NCI-H1694 treated with DMSO at 0.1 percent for 48 hours (cell line): ENCODE data around the gene PLAAT5.

Source experiments
- DNase-seq: peaks from one replicate; lab custom pipeline; 2025; lab: John Stamatoyannopoulos, UW

PLAAT5 gene

DNA sequence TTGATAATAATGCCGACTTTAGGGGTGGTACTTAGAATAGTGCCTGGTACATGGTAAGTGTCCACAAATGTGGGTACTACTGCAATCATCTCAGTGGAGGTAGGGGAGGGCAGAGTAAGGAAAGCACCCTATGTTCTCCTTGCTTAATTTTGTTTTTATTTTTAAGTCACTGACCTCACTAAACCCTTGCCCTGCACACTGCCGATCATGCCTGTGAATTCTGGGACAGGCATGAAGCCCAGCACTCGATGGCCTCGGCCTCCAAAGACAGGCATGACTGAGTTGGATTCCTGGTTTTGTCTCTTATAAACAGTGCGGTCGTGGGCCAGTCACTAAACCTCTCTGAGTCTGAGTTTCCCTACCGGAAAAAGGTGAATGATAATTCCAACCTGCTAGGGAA, 21.8 kb upstream of the PLAAT5 start:
- DNase-seq, result no peak

DNA sequence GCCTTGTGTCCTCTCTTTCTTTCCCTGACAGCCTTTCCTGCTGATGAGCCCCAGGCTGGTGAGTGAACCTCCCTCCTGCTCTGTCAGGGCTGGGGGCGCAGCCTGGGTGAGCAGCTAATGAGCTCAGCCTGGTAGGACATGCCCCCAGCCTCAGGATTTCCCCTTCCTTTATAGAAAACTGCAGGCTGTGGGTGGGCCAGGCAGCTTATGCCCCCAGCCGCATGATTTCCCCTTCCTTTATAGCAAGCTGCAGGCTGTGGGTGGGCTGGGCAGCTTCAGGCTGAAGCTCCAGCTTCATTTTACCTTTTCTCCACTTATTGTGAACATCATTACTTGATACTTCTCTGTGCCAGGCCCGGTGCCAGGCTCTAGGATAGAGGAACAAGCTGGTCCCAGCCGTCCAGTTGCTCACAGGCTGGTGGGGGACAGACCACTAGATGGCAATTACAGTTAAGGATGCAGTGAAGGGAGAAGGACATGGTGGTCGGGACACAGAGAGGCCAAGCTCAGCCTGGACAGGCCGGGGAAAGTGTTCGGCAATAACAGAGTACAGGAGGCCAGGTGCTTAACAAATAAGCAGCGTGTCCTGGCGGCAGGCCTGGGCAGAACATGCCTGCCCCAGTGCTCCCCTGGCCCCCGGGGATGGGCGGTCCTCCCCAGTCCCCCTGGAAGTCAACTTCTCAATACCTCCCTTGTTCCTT, 20.2 kb upstream of the PLAAT5 start:
- no peak for DNase-seq

DNA sequence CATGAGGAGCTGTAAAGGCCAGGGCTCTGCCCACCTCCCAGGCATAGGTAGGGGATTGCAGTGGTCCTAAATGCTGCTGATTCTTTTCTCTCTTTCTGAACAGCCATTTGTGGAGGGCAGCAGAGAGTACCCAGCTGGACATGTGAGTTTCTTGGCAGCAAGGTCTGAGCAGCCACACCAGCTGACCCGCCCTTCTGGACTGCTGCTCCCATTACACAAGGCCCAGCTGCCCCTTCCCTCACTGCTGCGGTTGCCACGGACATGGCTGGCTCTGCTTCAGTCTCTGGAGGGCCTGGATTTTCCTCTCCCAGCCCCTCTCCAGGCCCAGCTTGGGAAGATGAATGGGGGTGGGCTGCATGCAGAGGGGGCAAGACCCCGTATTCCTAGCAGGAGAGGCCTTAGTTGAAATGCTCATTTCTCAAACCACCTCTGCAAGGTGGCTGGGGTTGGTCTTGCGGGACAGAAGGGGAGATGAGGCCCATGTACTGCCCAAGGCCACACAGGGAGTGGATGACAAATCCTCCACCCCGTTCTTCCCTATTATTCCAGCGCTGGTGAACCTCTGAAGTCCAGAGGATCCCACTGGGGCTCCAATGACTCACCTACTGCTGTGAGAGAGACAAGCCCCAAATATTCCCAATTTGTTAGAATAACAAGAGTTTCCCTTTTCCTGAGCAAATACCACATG, 19.5 kb upstream of the PLAAT5 start:
- no peak for DNase-seq

DNA sequence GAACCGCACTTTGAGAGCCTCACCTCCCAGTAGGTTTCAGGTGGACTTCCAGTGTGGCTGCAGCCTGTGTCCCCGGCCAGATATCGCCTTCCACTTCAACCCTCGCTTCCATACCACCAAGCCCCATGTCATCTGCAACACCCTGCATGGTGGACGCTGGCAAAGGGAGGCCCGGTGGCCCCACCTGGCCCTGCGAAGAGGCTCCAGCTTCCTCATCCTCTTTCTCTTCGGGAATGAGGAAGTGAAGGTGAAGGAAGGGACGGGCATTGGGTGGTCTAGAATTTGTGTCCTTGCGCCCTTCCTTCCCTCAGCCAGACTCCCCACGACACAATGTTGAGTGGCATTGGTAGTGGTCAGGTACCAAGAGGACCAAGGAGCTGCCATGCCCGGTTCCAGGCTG, 17.8 kb upstream of the PLAAT5 start:
- DNase-seq, result no peak

DNA sequence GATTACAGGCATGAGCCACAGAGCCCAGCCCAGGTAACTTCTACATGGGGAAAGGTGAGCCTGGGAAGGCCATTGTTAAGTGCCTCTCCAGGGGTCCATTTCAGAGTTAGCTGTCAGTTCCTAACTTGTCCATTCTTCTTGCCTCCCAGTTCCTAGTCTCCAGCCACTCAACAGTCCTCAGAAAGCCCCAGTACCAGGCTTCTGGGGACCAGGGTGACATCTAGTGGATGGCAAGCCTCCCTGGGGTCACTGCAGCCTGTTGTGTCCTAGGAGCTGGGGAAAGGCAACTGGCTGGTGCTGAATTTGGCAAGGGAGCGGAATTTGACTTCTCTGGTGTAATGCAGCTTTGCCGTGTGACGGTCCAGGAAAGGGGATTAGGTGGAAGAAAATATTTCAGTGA, 17.0 kb upstream of the PLAAT5 start:
- DNase-seq, result no peak

DNA sequence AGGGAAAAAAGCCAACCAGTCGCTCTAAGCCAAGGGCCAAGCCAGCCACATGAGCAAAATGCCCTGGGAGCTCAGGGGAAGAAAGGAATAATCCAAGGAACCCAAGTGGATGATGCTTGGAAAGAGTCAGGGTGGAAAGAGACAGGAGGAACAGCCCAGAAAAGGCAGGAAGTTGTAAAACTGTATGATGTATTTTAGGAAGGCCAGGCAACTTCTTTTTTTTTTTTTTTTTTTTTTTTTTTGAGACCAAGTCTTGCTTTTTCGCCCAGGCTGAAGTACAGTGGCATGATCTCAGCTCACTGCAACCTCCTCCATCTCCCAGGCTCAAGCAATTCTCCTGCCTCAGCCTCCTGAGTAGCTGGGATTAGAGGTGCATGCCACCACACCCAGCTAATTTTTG, 16.5 kb upstream of the PLAAT5 start:
- no peak for DNase-seq

DNA sequence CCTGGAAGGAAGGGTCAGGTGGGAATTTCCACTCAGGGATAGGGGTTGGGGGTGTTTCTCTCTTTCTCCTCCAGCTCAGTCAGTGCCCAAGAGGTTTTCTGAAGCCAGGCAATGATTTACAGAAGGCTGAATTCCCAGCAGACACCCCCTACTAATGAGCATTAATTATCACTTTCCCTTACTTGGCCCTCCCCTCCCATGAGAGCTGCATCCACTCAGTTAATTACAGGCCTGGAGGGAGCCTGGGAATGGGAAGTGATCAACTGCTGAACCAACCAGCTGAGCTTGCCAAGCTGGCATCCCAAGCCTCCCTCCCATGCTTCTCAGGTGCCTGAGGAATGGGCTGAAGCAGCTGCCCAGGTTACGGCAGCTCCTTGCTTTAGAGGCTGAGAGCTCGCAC, 15.9 kb upstream of the PLAAT5 start:
- no peak for DNase-seq

DNA sequence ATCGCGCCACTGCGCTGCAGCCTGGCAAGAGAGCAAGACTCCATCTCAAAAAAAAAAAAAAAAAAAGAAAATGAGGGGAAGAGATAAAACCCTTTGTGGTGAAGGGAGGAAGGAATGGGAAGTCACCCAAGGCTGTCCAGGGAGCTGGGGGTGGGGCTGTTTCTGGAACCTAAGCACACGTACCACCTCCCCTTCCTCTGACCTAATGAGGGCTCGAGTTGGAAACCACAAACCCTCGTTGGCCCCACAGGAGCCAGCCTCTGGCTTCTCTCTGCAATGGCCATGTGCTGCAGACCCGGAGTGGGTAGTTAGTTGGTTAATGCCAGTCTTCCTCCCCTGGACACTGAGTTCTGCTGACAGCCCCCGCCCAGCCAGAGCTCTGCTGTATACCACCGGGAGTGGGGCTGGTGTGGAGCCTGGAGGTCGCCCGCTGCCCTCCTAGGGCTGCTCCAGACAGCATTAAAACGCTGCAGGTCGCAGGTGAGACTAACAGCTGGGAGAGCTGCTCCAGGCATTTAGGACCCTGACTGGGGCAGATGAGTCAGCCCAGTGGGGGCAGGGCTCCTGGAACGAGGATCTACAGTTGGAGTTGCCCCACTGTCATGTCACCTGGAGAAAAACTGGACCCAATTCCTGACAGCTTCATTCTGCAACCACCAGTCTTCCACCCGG, 15.0 kb upstream of the PLAAT5 start, which contains the start of gene LGALS12:
LGALS12 (plus strand) TSS at position 228 of the 672 bp plus-strand sequence; CDS start at position 603, 375 bp downstream.
- DNase-seq, result no peak

DNA sequence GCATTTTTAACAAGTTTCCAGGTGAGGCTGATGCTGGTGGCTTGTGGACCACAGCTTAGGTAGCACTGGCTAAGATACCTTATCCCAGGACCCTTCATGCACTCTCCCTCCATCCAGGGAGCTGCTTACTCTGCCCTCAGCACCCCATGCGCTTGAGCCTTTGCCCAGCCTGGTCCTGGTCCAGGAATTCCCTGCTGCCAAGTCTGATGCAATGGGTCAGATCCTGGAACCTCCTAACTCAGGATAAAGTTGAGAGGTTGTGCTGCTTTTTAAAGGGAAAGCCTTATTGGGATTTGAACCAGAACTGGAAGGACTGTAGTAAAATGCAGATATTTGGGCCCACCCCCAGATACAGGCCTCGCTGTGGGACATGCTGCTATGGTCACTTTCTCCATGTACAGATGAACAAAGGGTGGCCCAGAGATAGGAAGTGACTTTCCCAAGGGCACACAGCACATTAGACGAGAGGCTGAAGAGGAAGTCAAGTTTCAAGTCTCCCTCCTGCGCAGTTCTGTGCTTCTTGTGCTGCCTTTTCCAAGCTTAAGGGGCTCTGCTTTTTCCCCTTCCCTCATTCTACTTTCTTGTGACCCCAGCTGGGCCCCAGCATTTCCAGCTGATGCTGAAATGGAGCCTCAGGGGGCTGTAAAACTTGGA, 14.1 kb upstream of the PLAAT5 start:
- no peak for DNase-seq

DNA sequence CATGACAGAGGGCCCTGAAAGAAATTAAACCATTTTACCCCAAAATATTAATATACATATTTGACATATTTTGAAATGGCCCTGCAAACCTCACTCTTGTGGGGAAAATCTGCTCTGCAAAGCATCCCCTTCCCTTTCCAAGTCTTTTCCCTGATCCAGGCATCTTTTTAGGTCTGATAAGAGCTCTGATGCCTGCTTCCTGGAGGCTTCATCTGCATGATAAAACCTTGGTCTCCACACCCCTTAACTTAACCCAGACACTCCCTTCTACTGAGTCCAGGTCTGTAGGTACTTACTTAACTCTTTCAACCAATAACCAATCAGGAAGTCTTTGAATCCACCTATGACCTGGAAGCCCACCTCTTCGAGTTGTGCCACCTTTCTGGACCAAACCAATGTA, 13.1 kb upstream of the PLAAT5 start:
- no peak for DNase-seq

DNA sequence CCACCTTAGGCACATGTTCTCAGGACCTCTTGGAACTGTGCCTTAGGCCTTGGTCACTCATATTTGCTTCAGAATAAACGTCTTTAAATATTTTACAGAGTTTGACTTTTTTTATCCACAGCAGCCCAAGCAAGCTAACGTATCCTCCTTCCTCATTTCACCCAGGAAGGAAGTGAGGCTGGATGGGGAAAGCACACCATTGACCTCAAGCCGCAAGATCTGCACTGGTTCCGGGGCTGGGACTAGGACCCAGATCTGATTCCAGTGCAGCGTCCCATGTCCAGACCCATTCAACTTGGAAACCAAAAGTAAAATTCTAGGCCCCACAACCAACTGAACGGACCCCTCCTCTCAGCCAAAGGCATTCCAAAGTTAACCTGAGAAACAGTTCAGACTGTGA, 12.5 kb upstream of the PLAAT5 start:
- no peak for DNase-seq

DNA sequence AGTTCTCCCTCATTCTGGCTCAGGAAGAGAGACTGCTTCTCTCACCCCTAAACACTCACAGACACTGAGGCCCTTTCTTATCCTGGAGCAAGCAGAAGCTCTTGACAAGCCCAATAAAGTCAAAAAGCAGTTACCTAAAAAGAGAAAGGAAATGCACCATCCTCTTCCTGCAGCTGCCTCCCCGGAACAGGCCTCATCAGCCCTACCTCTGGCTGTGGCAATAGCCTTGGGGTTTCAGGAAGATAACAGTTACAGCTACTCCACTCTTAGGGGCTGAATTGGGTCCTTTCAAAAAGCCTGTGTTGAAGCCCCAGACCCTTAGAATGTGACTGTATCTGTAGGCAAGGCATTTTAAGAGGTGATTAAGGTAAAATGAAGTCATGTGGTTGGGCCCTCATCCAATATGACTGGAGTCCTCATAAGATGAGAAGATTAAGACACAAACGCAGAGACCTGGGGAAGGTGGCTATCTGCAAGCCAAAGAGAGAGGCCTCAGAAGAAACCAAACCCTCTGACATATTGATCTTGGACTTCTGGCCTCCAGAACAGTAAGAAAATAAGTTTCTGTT, 11.4 kb upstream of the PLAAT5 start:
- no peak for DNase-seq

DNA sequence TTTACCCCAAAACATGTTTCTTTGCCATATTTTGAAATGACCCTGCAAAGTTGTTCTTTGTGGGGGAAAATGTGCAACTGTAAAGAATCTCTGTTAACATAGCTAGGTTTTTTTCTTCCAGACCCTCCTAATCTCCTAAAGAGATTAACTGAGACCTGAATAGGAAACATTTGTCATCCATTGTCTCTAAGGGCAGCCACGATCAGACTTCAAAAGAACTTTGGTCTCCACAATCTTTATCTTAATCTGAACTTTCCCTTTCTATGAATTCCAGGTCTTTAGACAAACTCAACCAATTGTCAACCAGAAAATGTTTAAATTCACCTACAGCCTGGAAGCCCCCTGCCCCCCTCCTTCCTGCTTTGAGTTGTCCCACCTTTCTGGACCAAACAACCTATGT, 10.3 kb upstream of the PLAAT5 start:
- no peak for DNase-seq

DNA sequence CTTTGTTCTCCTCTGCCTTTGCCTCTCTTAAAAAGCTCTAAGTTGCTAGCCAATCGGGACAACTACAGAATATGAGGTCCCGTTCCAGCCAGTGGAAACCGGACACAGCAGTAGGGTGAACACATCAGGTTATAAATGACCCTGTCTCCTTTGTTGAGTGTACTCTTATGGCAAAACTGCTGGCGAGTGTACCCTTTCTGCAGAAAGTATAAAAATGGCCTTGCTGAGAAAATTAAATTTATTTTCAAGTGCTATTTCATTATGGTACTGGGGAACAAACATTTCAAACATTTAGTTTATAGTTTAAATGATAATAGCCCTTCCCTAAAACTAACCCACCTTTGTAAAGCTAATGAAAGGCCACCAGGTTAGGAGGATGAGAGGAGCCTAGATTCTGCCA, 8.9 kb upstream of the PLAAT5 start:
- DNase-seq, result no peak

DNA sequence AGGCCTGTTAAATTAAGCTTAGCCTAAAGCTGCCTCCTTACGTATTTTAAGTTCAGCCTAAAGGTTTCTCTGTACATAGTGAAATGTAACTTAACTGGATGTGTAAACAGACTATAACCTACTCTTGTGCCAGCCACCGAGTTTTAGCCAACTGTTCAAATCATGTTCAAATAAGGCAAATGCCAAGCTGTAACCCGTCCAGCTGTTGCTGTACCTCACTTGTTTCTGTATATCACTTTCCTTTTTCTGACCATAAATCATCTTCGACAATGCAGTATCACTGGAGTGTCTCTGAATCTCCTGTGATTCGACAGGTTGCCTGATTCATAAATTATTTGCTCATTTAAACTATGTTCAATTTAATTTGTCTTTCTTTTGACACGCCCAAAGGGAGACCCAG, 4.0 kb upstream of the PLAAT5 start:
- no peak for DNase-seq

DNA sequence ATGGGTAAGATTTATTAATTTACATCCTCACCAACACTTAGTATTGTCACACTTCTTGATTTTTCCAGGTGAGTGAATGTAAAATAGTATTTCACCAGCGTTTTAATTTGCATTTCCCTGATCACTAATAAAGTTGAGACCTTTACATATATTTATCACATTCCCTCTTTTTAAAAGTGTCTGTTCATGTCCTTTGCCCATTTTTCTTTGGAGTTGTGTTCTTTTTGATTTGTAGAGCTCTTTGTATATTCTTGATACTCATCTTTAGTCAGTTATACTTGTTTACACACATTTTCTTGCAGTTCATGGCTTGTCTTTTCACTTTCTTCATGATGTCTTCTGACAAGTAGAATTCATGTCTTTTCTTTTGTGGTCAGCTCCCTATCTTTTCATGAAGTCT, 2.2 kb upstream of the PLAAT5 start:
- DNase-seq, result no peak

DNA sequence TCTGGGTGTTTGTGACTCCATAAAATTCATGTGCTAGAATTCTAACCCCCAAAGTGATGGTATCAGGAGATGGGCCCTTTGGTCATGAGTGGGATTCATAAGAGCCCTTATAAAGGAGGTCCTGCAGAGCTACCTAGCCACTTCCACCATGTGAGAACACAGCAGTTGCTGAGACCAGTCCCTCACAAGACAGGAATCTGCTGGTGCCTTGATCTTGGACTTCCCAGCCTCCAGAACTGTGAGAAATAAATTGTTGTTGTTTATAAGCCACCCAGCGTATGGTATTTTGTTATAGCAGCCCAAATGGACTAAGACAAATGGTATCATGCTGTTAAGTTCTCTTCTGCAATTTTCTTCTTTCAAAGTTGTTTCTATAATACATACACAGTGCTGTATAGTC, 1.5 kb upstream of the PLAAT5 start:
- DNase-seq, result no peak

DNA sequence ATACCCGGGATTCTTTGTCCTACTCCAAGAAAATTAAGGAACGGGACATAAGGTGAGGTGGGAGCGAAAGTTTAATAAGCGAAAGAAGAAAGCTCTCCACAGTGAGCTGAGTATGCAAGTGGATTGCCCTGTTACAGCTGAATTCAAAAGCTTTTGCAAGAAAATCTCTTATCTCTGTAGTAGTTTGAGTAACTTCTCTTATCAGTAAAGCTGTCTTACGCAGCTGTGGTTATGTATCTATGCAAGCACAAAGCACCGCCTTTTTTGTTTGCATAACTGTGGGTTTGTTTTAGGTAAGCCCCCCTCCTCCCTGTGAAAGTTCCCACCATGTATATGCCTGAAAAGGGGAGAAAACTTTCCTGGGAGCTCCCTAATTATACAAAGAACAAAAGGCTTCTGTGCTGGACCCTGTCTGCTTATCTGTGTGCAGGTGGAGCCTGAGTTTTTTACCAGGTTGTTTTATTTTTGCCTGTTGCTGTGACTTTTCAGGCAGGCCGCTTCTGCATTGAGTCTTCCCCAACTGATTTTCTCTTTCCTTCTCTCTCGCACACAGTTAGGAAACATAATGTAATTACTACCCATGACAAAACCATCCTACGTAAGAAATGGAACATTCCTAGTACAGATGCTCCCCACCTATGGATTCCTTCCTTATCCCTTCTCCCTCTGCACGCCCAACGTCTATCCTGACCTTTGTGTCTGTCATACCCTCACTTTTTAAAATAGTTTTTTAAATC, 837 bp upstream of the PLAAT5 start:
- DNase-seq, result no peak

DNA sequence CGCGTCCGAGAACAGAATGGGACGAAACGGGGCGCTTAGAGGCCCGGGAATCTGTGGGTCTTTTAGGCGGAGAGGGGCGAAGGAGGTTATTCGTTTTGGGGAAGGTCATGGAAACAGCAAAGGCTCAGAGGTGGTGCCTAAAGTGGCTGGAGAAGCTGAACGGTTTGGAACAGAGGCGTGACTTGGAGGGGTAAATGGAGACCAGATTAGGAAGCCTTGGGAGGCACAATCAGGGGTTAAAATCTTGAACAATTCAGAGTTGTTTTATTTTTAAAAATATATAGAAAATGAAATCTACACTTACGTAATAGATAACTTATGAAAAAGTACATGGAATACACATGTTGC, 247 bp upstream of the PLAAT5 start:
- DNase-seq, result no peak

DNA sequence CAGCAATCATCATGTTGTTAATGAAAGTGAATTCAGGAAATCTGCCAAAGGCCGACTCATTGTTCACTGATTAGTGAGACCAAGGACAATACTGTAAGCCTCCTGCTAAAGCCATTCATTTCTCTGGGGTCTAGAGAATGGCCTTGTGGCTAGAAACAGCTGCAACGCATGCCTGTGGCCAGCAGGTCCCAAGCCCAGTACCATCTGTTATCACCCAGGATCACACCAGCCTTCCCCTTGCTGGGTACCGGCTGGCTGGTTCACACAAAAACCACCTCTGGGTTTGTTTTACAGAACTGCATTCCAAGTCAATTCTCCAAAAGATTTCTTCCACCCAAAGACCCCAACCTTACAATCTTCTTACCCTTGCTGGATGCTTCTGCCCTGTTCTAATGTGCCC, 1.1 kb downstream of the PLAAT5 start:
- no peak for DNase-seq

DNA sequence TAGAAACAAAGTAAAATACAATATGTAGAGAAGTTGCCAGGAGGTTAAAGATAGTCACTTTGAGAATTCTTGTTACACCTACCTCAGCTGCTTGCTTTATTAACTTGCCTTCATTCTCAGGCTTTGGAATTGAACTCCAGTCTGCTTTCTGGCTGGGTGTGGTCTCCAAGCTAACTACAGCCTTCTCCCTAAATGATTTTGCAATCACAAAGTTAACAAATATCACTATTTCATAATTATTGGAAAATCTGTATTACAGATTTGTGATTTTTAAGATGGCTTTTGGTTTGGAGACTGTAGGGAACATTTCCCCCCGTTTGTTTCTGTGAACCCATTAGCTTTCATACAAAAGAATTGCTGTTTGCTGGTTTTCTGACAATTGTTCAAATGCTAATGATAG, 2.2 kb downstream of the PLAAT5 start:
- DNase-seq, result no peak

DNA sequence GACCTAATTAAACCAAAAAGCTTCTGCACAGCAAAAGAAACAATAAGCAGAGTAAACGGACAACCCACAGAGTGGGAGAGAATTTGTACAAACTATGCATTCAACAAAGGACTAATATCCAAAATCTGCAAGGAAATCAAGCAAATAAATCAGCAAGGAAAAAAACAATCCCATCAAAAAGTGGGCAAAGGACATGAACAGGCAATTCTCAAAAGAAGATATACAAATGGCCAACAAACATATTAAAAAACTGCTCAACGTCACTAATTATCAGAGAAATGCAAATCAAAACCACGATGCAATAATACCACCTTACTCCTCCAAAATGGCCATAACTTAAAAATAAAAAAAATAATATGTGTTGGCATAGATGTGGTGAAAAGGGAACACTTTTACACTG, 5.2 kb downstream of the PLAAT5 start:
- no peak for DNase-seq
